ENCODE results near the gene DYDC2. TPM values are rescaled to one million over a fixed set of nuclear protein-coding genes. Genes with fewer than 3 reads are reported as not detected.
"Not testable (repeated sequence)": the region's sequence is repeated elsewhere in the genome, so short reads cannot be mapped to it uniquely, and the experiment has no call there.

DYDC2 gene
- total RNA-seq, 1 experiment from 2014 or later, result not detected

- peak; percentile 86 for DNase-seq (ENCODE audit: low read depth)
These were observed 56.9 kb downstream of the DYDC2 start for GRCh38 chr10:80413271-80413996.

- DNase-seq (ENCODE audit: low read depth), result no peak
These were observed 57.7 kb downstream of the DYDC2 start for GRCh38 chr10:80414142-80414895.

- no peak for DNase-seq (ENCODE audit: low read depth)
These were observed 59.3 kb downstream of the DYDC2 start for GRCh38 chr10:80415734-80416478.

GRCh38 chr10:80416479-80417098 is 60.0 kb downstream of the DYDC2 start:
- DNase-seq (ENCODE audit: low read depth), result no peak

- DNase-seq (ENCODE audit: low read depth), result not testable (repeated sequence)
These were observed 60.7 kb downstream of the DYDC2 start for GRCh38 chr10:80417256-80417655.

Other genes starting within 250 kb of the DYDC2 start
- not detected in 2 replicates for gene PLAC9, start 224.1 kb upstream of the DYDC2 start, total RNA-seq (2014; rRNA removed; shearing (Covaris generic))
- 62.7 and 102 TPM in 2 replicates for gene ANXA11, start 151.2 kb upstream of the DYDC2 start, total RNA-seq (2014; rRNA removed; shearing (Covaris generic))
- gene MAT1A, start 67.1 kb upstream of the DYDC2 start, total RNA-seq (2014; rRNA removed; shearing (Covaris generic)), result not detected in 2 replicates
- not detected in 2 replicates for gene DYDC1, start within 50 bp of the DYDC2 start, total RNA-seq (2014; rRNA removed; shearing (Covaris generic))
- gene PRXL2A, start 51.8 kb downstream of the DYDC2 start, total RNA-seq (2014; rRNA removed; shearing (Covaris generic)), result 23.6 and 32.4 TPM in 2 replicates
- 32.0 and 44.4 TPM in 2 replicates for gene TSPAN14, start 97.5 kb downstream of the DYDC2 start, total RNA-seq (2014; rRNA removed; shearing (Covaris generic))
- gene SH2D4B, start 181.1 kb downstream of the DYDC2 start, total RNA-seq (2014; rRNA removed; shearing (Covaris generic)), result not detected in 2 replicates

Measured in M059J (cell line).